A172 (cell line): ENCODE data around the gene PAX3. TPM values are rescaled to one million over a fixed set of nuclear protein-coding genes. Genes with fewer than 3 reads are reported as not detected.

Experiments
- DNase-seq: peaks from one replicate; pipeline ENCODE4 v3.0.0-alpha.2; 2015; ENCODE audit warnings: low spot score
- total RNA-seq: library from RNA; depleted of rRNA; stranded (reverse); fragments of >200 nt; shearing (Covaris generic); gene quantifications from 2 replicates; pipeline ENCODE4 v1.2.3, GENCODE V29; 2014

The PAX3 gene
- total RNA-seq, 1 experiment from 2014 or later: not detected

DNA sequence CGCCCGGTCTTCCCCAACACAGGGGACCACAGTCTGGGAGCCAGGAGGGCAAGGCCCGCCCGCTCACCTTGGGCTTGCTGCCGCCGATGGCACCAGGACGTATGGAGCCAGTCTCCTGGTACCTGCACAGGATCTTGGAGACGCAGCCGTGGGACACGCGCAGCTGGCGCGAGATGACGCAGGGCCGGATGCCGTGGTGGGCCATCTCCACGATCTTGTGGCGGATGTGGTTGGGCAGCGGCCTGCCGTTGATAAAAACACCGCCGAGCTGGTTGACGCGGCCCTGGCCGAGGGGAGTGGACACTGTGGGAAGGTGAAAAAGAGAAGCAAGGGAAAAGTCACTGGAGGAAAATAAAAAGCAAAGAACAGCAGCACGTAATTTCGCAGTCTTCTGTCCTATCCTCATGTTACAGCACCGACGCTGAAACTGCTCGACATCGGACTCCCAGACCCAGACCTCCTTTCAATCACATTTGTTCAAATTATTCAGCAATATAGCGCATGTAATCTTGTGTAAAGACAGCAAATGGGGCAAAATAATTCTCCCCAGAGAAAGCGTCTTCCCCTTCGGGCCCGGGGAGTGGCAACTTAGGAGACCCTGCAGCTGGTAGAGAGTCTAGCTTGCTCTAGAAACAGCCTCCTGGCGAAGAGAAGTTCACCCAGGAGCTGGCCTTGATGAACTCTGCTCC lies 1.7 kb downstream of the PAX3 start:
- DNase-seq: no peak

GRCh38 chr2:222296311-222296741 lies 2.5 kb downstream of the PAX3 start:
- no peak for DNase-seq

GRCh38 chr2:222295368-222296062 lies 3.3 kb downstream of the PAX3 start:
- DNase-seq: no peak

GRCh38 chr2:222294996-222295367 lies 3.8 kb downstream of the PAX3 start:
- no peak for DNase-seq

DNA sequence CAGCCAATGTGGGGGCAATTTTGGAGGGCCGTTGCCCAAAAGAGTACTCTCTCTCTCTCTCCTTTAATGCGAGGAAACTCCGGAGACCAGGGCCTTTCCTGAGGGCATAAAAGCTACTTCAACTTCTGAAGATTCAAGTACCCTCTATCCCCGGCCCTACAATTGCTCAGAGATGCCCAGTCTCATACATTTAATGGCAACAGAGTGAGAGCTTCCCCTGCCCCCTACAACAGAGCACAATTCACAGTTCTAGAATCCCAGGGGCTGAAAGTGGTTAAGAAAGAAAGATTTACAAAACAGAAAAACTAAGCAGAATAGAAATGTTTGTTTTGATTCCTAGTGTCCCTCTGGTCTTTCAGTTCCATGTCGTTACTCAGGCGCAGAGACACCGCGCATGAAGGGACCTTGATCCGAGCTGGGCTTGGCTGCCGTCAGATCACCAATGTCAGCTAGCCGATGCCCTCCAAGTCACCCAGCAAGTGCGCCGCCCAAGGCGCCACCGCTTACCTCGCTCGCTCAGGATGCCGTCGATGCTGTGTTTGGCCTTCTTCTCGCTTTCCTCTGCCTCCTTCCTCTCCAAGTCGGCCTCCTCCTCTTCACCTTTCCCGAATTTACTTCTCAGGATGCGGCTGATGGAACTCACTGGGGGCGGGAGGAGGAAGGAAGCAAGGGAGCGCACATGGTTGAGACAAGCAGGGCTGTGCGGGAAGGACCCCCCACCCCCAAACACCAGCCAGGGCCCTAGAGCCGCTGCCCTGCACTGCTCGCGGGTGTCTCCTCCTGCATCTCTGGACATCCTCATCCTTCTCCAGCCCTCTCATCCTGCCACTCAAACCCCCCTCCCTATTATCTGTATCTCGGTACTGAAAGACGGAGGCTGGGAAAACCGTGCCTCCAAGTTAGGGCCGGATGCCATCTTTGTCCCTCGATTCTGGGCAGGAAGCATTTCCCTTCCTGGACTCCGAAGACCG lies 4.9 kb downstream of the PAX3 start:
- no peak for DNase-seq

DNA sequence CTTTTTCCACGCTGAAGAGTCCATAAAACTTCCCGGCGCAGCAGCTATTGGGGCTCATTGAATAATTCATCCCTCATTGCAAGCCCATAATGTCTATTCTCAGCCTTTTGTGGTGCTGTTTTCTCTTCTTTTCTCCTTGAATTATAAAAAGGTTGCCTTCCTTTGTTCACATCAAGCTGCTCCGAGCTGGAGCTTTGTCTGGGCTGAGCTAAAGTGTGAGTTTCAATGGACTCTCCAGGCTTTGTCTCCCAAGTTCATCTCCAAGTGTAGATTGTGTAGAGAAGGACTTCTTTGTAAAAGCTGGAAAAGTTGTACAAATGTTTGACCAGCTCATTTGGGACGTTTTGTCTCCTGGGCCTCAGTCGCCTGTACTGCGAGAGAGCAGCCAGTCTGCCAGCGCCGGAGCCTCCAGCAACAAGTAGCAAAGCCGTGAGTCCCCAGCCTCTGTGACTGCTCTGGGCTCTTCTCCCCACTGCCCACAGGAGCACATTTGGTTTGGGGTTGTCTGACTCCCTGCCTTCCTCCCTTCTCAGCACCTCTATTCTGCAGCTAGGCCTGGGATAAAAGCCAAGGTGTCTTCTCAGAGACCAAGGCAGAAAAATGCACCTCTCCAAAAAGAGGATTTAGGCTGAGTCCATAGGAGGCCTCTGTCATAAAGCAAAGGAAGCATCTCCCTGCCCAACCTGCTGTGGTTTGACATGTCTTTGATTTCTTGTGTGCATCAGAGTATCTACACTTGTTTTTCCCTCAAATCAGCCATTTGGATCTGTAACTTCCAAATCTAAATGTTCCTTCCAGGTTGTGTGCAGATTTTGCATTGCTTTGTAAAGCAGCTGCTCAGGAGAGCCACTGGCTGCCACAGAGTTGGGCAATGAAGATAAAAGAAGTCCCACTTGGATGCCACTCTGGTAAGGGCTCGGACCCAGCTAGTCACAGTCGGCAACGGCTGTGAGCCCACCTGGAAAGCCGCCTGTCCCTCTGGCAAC lies 6.4 kb downstream of the PAX3 start:
- DNase-seq: no peak

- no peak for DNase-seq
Observed at GRCh38 chr2:222291485-222291841, 7.3 kb downstream of the PAX3 start.

DNA sequence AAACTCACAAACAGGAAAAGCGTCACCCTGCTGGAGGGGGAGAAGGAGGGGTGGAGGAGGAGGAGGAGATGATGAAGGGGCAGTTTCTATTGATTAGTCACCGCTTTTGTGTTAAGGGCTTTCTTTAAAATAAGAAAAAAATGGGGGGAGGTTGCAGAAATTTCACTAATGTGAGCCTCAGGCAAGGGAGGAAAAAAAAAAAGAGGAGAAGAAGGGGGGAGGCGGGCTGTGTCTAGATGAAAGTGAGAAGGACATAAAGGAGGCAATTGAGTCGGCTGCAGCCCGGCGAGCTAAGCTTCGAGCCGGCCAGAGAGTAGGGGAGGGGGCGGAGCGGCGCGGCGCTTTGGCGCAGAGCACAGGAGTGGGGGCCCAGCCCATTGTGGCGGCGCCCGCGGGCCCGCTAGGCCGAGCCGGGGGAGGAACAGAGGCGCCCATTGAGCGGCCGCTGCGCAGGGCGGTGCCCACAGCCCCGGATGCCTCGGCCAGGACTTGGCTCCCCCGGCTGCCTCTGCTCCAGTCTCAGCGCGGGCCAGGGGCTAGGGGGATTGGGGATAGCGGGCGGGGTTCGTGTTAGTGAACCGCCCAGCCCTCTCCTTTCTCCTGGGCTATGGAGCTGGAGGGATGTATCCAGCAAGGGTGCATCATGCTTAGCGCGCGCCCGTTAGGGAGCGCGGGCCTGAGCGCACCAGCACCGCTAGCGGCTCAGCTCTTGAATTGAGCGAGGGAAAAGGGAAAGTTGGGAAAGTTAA lies 7.9 kb downstream of the PAX3 start:
- DNase-seq: peak; percentile 30

DNA sequence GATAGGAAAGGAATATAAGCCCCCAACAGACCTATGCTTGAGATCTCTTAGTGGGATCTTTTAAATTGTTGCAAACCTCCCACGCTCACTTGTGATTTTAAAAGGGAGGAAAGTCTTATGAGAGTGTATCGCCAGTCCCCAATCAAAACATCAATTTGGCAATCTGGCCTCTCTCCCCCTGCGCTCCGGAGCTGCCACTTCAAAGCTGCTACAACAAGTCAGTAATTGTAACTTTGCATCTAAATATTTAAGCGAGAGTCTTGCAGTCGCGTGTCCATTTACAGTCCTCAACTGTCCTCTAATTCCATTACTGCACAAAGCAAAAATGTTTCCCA lies 8.4 kb downstream of the PAX3 start:
- DNase-seq: no peak

DNA sequence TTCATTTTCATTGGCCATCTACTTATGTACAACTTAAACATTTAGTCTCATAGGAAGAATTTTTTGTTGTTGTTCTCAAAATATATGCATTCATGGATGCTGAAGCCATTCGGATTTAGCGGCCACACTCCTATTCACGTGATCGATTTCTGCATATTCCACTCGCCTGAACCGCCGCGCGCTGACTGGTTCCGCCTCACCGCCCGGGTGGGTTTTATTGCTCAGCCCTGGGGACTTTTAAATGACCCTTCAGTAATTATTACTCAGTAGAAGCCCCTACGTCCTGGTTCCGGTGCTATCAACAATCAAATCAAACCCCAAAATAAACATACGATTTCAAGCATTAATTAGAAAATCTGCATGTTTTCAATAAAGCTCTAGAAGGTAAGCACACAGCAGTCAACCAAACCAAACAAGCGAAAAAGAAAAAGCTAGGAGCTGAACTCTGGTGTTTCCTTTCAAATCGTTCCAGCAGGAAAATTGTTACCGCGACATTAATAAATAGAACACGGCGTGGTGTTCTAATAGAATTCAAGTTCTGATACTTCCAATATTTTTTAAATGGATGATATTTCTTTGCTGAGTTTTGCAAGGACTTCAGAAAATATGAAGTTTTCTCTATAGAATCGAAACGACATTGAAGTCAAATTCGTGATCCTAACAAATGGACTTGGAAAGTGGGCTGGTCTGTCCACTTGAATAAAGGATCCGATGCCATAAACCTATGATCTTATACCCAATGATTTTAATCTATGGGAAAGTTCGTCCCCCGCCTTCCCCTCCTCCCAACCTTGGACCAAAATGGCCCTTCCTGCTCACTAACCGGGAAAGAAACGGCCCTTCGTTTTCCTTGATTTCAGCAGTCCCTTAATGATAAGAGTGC lies 9.3 kb downstream of the PAX3 start:
- no peak for DNase-seq

GRCh38 chr2:222288590-222289277 lies 10.1 kb downstream of the PAX3 start:
- DNase-seq: no peak

GRCh38 chr2:222287862-222288479 lies 10.8 kb downstream of the PAX3 start:
- no peak for DNase-seq

DNA sequence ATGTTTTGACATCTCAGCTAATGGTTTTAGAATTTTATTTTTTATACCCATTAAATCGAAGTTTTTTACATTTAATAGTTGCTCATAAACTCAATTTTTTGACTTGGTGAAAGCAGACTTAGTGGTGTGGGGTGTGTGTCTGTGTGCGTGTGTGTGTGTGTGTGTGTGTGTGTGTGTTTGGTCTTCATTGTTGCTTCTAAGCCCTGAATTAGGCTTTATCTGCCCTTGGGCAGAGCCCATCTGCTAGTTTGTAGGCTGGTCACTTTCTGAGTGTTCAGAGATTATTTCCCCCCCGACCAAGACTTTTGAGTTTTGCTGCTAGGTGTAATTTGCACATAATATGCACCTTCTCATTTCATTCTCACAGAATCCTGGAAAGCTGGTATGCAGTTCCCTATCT lies 14.3 kb downstream of the PAX3 start:
- DNase-seq: no peak

GRCh38 chr2:222283634-222284033 lies 15.2 kb downstream of the PAX3 start:
- DNase-seq: peak; percentile 15

DNA sequence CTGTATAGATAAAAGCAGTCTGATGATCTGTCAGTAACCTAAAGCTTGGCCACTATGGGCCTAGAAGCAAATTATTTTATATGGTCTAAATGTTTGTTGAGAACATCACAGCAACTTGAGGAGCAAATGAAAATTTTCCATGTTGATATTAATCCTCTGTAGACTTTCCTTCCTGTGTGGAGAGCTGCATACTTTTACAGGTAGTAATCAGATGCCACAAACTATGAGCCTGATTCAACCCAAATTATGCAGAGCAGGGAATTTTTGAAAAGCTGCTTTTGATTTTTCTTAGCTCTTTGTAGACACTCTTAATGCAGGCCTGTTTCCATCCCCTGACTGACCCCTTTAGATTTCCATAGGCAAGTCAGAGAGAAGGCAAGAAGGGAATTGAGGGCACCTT lies 17.3 kb downstream of the PAX3 start:
- DNase-seq: no peak

DNA sequence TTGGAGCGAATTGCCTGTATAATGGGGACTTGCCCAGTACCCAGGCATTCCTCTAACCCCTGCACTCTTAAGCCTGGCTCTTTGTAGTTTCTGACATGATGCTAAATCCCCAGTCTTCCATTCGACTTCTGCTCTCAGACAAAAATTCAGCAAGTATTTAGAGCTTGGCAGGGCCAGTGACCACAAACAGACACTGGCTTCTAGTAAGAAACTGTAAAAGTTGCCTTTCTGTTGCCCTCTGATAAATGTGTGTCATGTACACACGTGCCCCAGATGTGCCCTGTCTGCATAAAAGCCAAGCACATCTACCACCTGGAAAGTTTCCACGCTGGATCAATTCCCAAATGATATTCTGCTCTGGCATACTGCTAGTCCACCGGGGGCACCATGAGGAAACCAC lies 18.0 kb downstream of the PAX3 start:
- no peak for DNase-seq

GRCh38 chr2:222272446-222273015 lies 26.3 kb downstream of the PAX3 start:
- no peak for DNase-seq

DNA sequence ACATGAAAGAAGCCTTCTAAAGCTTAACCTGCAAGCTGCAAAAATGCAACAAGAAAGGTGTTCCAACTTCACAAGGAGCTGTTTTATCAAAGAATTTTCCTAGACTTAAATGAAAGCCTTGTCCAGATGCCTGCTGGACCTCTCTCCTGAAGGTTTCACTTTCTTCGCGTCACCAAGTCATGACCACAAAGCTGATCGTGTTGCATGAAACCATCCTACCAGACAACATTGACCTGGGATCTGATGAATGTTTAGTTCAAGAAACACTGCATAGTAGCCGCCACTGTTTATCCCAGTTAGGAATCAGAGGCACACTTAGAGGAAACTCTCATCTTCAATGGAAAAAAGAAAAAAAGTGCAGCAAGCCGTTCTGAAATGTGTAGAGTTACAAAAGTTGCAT lies 26.9 kb downstream of the PAX3 start:
- no peak for DNase-seq
